HG02798 (cell line): ENCODE data around the gene NCDN.

ENCODE experiments used
- ATAC-seq: cut with Tn5 transposase; IDR thresholded peaks from one replicate; pipeline ENCODE4 v1.9.1; 2021; ENCODE audit warnings: mild to moderate bottlenecking; ENCODE audit not compliant: unreplicated experiment, poor library complexity

Gene NCDN, protein sequence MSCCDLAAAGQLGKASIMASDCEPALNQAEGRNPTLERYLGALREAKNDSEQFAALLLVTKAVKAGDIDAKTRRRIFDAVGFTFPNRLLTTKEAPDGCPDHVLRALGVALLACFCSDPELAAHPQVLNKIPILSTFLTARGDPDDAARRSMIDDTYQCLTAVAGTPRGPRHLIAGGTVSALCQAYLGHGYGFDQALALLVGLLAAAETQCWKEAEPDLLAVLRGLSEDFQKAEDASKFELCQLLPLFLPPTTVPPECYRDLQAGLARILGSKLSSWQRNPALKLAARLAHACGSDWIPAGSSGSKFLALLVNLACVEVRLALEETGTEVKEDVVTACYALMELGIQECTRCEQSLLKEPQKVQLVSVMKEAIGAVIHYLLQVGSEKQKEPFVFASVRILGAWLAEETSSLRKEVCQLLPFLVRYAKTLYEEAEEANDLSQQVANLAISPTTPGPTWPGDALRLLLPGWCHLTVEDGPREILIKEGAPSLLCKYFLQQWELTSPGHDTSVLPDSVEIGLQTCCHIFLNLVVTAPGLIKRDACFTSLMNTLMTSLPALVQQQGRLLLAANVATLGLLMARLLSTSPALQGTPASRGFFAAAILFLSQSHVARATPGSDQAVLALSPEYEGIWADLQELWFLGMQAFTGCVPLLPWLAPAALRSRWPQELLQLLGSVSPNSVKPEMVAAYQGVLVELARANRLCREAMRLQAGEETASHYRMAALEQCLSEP

DNA sequence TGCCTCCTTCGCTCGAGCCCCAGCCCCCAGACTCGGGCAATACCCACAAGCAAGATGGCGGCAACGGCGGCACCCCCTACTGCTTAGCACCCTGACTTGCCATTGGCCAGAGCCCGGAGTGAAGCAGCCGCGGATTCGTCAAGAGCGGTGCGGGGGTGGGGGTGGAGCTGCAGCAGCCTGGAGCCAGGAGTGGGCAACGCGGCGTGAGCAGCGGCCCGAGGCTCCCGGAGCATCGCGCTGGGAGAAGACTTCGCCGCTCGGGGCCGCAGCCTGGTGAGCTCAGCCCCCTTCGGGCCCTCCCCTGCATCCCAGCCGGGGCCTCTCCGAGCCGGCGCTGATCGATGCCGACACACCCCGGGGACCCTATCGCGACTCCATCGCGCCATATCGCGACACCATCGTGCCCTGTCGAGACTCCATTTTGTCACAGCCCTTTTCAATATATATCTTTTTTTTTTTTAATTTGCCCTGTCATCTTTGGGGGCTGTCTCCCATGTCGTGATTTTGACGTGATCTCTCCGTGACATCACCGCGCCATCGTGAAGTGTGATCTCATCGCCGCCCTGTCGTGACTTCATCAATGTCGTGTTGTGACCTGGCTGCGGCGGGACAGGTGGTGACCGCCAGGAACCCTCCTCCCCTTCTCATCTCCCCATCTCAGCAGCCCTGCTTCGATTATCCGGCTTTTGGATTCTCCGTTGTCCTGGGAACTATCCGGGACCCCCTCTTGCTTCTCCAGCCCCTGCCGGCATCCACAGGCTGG, at the start of gene NCDN:
NCDN (plus strand) TSS at position 189 of the 763 bp plus-strand sequence; CDS start at position 581, 392 bp downstream.
- peak; percentile 88 for ATAC-seq

DNA sequence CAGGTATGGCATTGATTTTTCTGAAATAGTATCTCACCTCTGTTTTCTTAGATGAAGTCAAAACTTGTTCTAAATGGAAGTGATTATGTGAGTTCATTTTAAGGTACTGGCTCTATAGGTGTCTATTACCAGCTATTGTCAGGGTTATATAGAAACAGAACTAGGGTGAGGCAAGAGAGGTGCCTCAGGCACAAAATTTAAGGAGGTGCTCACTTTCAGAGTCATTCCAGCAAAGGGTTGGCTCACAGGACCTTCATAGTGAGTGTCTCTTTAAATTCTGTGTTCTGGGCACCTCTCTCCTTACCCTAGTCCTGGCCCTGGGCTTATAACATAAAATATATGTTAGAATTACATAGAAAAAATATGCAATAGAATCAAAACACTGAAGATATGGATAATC, 49.7 kb upstream of the NCDN start:
- ATAC-seq = no peak

DNA sequence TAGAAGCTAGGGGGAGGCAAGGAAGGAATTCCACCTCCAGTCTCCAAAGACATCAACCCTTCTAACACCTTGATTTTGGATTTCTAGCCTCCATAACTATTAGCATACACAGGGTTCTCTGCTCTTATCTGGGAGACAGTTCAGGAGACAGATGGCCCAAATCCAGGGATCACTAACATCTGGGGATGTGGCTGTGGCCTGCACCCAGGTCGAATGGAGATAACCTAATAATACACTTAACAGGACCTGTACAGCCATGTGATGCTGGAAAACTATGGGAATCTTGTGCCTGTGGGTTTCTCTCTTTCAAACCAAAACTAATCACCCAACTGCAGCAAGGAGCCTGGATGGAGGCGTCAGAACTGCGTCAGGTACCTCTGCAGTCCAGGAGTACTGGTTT, 48.0 kb upstream of the NCDN start:
- no peak for ATAC-seq

DNA sequence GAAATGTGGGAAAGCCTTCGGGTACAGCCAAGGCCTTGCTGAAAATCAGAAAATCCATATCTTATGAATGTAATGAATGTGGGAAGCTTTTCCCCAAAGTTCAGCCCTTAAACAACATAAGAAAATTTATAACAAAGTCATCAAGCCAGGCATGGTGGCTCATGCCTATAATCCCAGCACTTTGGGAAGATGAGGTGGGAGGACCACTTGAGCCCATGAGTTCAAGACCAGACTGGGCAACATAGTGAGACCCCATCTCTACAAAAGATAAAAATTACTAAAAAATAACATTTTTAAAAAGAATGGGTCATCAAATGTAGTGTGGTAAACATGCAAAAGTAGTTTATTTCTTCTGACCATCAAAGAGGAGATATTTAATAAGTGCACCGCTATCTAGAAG, 46.3 kb upstream of the NCDN start:
- no peak for ATAC-seq

DNA sequence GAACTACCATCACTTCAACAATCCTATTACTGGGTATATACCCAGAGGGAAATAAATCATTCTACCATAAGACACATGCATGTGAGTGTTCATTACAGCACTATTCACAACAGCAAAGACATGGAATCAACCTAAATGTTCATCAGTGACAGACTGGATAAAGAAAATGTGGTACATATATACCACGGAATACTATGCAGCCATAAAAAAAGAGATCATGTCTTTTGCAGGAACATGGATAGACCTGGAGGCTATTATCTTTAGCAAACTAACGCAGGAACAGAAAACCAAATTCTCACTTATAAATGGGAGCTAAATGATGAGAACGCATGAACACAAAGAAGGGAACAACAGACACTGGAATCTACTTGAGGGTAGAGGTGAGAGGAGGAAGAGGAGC, 39.4 kb upstream of the NCDN start:
- ATAC-seq = no peak

DNA sequence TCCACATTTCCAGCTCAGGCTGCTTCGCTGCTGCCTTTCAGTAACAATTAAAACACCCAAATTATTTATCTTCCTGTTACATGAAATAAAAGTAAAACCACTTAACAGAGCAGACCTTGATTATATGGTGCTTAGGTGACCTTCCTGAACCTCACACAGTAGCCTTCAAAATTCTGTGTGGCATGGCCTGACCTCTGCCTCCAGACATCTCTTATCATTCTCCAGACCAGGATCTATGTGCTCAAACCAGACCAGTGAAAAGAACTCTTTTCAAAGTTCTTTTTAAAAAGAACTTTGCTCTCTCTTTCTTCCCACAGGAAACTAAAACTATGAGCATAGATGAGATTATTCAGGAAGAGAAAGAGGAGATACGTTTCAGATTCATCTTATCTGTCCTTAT, 38.2 kb upstream of the NCDN start:
- no peak for ATAC-seq

DNA sequence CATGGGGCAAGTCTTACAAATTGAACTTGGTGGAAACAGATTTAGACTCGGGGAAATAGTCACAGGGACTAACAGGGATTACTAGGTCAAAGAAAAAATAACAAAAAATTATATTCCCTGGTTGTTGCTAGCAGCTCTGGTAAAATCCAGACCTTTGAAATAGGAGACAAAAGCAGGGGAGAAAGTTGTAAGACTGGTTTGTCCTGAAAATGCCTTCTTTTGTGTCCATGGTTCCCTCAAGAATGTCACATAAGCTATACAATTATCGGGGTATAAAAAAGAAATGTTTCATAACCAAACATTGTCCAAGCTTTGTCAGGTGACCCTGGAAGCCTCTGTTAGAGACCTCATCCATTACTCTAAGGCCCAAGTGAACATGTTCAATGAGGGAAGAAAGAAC, 33.5 kb upstream of the NCDN start:
- ATAC-seq = no peak

DNA sequence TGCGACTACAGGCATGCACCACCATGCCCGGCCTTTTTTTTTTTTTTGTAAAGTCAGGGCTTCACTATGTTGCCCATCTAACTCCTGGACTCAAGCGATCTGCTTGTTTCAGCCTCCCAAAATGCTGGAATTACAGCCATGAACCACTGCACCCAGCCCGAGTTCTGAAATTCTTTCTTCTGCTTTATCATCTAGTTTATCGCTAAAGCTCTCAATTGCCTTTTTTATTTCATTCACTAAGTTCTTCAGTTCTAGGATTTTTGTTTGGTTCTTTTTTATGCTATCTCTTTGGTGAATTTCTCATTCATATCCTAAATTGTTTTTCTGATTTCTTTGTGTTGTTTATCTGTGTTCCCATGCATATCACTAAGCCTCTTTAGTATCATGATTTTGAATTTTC, 27.4 kb upstream of the NCDN start:
- no peak for ATAC-seq

DNA sequence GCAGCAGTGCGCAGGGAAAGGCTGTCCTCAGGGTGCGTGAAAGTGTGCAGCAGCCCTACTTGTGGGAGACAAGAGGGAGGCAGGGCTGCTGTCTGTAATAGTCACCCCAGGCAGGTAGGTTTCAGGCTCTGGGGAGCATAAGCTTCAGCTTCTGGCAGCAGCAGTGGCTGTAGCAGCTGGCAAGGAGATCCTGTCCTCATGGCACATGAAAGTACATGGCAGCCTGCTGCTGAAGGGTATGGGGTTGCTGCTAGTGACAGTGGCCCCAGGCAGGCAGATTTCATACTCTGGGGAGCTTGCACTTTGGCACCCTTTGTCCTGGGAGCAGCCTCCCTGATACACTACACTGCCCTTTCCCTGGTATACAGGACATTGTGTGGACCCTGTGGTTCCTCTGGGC, 26.7 kb upstream of the NCDN start:
- no peak for ATAC-seq

DNA sequence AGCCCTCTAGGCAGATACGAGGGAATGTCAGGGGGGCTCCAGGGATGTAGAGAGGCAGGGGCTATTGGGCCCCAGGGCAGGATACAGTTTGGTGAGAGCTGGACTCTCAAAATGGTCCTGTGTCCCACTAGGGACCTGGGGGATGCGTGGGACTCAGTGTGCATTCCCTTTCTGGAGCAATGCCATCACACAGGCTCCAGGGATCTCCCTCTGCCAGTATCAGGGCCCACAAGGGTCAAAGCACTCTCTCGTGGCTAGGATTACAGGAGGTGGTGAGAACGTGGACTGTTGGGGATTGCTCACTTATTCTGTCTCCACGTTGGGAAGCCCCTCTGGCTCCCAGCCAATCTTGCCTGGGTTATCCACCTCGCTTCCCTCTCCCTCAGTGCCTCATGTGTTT, 26.2 kb upstream of the NCDN start:
- no peak for ATAC-seq

DNA sequence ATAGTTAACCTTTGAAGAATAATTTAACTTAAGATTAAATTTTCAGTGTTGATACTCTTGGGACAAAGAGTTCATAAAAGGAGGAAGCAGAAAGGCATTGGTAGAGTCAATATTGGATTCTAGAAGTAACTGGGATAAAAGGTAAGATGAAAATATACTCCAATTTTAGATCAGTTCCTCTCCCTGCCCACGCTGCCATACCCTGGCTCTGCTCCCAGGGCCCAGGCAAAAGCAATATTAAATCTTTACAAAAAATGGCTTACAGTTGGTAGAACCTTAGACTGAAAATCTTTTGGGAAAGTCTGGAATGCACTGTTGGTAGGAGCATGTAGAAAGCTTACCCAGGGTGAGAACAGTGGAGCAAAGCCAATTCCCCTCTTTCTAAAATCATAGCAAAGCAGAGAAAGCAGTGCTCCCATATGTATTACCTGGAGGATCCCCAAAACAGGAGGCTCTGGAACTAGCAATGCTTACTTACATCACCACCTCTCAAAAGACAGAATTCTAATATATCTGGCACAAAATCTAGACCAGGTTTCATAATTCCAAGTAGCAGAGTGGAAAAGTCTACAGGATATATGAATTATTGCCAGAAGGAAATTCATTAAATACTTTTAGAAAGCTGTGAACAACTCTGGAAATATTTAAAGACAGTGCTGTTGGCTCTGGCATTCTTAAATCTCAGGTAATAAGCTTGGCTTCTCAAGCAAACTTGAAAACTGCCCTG, 24.9 kb upstream of the NCDN start:
- no peak for ATAC-seq

DNA sequence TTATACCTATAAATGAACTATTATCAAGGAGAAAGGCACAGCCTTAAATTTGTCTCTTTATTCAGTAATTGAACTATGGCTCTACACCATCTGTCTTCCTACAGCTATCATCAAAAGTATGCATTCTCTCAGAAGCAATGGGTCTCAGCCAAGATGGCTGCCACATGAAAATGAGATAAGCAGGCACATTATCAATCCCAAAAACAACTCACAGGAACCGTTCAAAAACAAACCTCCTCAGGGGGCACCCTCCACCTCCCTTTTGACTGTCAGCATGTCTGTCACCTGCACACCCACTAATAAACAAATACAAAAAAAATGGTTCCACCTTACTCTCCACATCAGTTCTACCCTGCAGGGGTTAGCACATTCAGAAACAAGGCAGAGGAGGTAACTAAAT, 24.0 kb upstream of the NCDN start:
- no peak for ATAC-seq

DNA sequence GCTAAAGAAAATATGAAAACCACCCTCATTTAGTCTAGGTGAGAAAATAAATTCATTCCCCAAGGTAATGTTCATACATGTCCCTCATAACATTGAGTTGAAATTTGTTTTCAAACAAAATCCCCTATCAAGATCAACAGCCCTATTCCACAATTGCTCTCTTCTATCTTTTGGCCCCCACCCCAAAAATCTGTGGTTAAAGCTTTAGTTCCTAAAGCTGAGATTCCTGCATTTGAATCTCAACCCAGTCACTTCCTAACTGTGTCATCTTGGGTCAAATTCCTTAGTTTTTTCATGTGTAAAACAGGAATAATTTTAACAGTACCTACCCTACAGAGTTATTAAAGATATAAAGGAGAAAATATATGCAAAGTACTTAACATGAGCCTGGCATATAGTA, 22.4 kb upstream of the NCDN start:
- no peak for ATAC-seq

DNA sequence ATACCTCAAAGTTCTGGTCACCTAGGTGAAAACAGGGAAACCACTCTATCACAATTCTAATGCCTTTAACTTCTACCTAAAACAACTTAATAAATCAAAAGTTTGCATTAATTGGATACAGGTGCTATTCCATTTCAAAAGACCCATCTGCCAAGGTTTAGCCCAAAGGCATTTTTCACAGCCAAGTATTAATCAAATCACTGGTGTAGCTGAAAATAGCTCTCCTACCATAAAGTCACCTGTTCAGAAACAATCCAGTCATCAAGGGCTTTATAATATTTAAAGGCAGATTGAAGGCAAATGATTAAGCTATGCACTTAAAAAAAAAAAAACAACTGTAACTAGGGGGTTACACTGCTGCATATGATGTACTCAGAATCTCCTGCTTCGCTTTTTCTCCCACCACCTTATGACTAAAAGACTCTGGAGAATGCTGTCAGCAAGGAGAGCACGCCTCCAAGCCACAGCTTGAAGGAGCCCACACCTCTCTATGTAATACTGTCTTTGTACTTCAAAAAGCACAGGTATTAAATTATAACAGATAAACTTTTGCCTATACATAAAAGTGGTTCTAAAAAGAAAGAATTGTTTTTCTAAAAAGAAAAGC, 20.9 kb upstream of the NCDN start:
- no peak for ATAC-seq

DNA sequence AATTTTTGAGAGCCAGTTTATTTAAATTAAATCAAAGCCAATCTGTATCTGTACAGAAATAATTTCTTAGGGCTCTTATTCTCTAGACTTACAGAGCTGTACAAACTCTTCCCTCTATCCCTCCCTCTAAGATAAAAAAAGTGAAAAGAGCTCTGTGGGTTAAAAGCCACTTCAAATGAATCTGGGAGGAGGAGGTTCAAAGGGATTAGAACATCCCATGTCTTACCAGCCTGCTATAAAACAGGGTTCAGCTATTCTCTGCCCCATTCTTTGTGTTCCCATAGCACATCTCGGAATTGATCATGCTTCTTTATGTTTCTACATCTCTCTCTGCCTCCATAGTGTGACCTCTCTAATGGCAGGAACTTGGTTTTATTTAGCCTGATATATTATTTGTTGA, 19.8 kb upstream of the NCDN start:
- ATAC-seq = no peak

DNA sequence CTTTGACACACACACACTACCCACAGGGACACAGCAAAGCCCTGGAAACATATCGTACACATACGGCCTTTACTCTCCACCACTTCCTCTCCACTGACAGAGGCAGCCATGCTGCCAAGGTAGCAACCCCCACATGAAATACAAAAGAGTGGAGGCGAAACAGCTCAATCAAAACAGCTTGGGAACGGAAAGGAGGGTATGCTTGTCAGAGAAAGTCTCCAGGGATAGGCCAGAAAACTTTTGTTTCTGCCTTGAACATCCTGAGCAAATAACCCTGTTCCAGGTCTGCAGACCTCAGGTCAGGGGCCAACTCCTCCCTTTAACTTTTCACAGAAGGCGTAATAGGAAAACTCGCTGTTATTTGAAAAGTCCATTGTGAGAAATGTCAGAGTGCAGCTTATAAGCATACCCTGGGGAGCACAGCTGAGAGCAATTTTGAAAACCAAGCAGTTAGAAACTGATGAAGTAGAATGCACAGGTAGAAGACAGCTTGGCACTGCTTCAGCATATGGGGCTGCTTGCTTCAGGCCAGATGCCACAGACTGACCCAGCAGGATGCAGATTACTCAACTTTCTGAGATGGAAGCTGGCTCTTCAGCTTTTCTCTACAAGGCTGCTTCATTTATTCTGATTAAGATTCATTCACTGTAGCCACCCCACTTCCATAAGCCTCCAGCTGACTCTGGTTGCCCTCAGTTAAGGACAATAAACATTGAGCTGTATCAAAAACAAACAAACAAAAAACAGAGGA, 18.4 kb upstream of the NCDN start:
- peak; percentile 37 for ATAC-seq

DNA sequence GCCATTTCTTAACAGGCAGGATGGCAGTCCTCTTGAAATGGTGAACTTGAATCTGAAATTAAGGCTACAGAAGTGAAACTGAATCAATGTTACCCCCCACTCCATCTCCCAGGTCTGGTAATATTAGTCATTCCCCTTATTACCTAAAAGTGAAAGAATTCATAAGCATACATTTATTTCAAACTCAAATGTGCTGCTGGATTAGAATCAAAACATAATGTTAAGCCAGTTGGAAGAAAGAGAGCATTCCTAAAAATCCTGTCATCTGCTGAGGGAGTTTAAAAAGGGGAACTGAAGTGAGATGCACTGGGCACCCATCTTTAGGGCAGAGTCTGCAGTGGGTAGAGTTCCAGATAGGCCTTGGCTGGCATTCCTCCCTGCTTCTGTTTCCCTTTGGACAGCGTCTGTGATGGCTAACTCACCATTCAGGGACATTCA, 17.8 kb upstream of the NCDN start:
- ATAC-seq = no peak

DNA sequence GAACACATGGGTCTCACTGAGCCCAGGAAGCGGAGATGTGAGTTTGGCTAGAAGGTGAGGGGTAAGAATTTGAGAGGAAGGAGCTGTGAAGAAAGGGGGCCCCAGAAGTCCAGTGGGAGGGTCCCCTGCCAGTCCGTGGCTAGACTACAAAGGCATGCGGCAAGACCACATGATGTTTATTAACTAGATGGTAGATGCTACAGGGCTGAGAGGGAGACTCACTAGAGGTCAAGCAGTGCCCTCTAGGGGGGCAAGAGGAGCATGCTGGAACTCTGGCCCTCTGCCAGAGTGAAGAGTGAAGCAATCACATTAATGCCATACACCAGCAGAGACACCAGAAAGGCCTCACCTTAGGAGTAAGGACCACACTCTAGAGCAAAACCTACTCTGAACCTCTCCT, 12.6 kb upstream of the NCDN start:
- peak; percentile 40 for ATAC-seq

DNA sequence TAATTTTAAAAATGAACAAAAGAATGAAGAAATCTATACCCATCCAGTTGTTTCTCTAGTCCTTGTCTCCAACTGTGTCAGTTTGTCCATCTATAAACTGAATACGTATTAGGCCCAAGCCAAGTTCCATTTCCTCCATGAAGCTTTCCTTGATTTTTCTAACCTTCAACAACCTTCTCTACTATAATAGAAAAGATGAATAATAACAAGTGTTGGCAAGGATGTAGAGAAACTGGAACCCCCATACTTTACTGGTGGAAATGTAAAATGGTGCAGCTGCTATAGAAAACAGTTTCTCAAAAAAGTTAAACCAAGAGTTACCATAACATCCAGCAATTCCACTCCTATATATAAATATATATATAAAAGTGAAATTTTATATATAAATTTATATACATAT, 11.0 kb upstream of the NCDN start:
- no peak for ATAC-seq
